ENCODE measurements around the gene ZNF763.
"Not testable (repeated sequence)": the region's sequence is repeated elsewhere in the genome, so short reads cannot be mapped to it uniquely, and the experiment has no call there.

Gene ZNF763

GRCh38 chr19:11964858-11965645, at the start of gene ZNF763:
Gene ZNF763 (plus strand): TSS chr19:11965040. CDS start chr19:11965209, 169 bp downstream.
- DNase-seq (ENCODE audit: low spot score), result peak; percentile 87

GRCh38 chr19:11921852-11922495, 42.9 kb upstream of the ZNF763 start:
- DNase-seq (ENCODE audit: low spot score), result no peak

GRCh38 chr19:11924886-11925650, 39.8 kb upstream of the ZNF763 start, which contains the start of gene ZNF700:
Gene ZNF700 (plus strand): TSS chr19:11925107. CDS start chr19:11925211, 104 bp downstream.
- peak; percentile 87 for DNase-seq (ENCODE audit: low spot score)

GRCh38 chr19:11925651-11926187, 39.1 kb upstream of the ZNF763 start:
- DNase-seq (ENCODE audit: low spot score), result not testable (repeated sequence)

- no peak for DNase-seq (ENCODE audit: low spot score)
These were observed 37.6 kb upstream of the ZNF763 start for GRCh38 chr19:11927227-11927626.

GRCh38 chr19:11931051-11931450, 33.8 kb upstream of the ZNF763 start:
- no peak for DNase-seq (ENCODE audit: low spot score)

GRCh38 chr19:11931513-11931912, 33.3 kb upstream of the ZNF763 start:
- no peak for DNase-seq (ENCODE audit: low spot score)

GRCh38 chr19:11935829-11936228, 29.0 kb upstream of the ZNF763 start:
- not testable (repeated sequence) for DNase-seq (ENCODE audit: low spot score)

GRCh38 chr19:11938383-11938782, 26.5 kb upstream of the ZNF763 start:
- DNase-seq (ENCODE audit: low spot score), result not testable (repeated sequence)

GRCh38 chr19:11941361-11941887, 23.4 kb upstream of the ZNF763 start:
- DNase-seq (ENCODE audit: low spot score), result not testable (repeated sequence)

GRCh38 chr19:11942008-11942842, 22.6 kb upstream of the ZNF763 start:
- DNase-seq (ENCODE audit: low spot score), result no peak

GRCh38 chr19:11942843-11943108, 22.1 kb upstream of the ZNF763 start:
- DNase-seq (ENCODE audit: low spot score), result no peak

- DNase-seq (ENCODE audit: low spot score), result no peak
These were observed 20.2 kb upstream of the ZNF763 start for GRCh38 chr19:11944656-11945055.

- no peak for DNase-seq (ENCODE audit: low spot score)
These were observed 16.2 kb upstream of the ZNF763 start for GRCh38 chr19:11948646-11949045.

- no peak for DNase-seq (ENCODE audit: low spot score)
These were observed 15.6 kb upstream of the ZNF763 start for GRCh38 chr19:11949201-11949600.

- not testable (repeated sequence) for DNase-seq (ENCODE audit: low spot score)
These were observed 15.2 kb upstream of the ZNF763 start for GRCh38 chr19:11949614-11950080.

GRCh38 chr19:11950312-11950711, 14.5 kb upstream of the ZNF763 start:
- DNase-seq (ENCODE audit: low spot score), result no peak

- DNase-seq (ENCODE audit: low spot score), result peak; percentile 76
These were observed 1.1 kb upstream of the ZNF763 start for GRCh38 chr19:11963566-11964355.

- no peak for DNase-seq (ENCODE audit: low spot score)
These were observed 363 bp upstream of the ZNF763 start for GRCh38 chr19:11964496-11964857.

GRCh38 chr19:11970174-11970573, 5.3 kb downstream of the ZNF763 start:
- no peak for DNase-seq (ENCODE audit: low spot score)
